AG08395 (cell line): Measurements from ENCODE around the gene USP37.
A peak's percentile ranks its signal among the peaks of the same experiment; 100 is the strongest.
"Not testable (repeated sequence)": the region's sequence is repeated elsewhere in the genome, so short reads cannot be mapped to it uniquely, and the experiment has no call there.

Experiments
- DNase-seq: peaks from one replicate; pipeline ENCODE4 v3.0.0; 2012; ENCODE audit warnings: mixed read lengths, low spot score

The USP37 gene

DNA sequence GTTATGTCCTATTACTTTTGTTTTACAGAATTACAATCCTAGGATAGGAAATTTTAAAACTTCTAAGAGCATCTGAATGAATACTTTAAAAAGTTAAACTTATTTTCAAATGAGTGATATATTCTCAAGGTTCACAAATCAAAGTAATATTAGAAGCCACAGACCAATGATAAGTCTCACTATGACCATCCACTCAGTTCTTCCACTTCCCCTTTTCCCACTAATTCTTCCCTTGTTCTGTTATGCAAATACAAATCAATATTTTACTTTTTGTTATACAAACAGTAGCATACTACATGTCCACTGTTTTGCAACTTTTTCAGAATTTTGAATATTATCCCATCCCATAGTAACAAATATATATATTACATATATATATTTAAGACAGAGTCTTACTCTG is 20.2 kb downstream of the USP37 start:
- no peak for DNase-seq

DNA sequence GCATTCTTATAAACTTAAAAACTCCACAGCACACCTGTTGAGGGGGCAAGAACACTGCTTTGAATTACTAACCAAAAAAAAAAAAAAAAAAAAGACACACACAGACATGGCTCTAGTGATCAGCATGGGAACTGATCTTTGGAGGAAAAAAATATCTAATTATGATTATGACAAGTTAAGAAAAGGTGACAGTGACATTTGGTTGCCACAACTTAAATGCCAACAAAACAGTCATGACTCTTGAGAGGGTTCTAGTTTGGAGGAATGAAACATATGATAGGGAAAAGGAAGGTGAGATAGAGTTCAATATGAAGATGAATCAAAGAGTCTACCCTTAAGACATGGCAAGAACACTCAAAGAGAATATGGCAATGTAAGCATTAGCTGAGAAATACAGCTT is 20.6 kb downstream of the USP37 start:
- no peak for DNase-seq

DNA sequence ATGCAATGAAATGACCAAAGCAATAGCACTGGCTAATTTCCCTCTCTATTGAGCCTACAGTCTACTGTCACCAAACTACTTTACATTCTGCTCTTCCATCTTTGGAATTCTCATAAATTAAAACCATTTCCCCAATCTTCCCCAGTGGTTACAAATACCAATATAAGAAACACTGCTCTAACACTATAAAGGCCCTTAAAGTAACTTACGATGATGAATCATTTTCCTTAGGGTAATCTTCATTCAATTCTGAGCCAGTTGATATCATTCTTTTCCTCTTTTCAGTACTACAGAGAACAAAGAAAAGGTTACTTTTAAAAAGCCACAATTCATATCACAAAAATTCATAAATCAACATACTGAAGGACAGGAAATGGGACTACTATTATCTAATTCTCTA is 22.1 kb downstream of the USP37 start:
- no peak for DNase-seq

DNA sequence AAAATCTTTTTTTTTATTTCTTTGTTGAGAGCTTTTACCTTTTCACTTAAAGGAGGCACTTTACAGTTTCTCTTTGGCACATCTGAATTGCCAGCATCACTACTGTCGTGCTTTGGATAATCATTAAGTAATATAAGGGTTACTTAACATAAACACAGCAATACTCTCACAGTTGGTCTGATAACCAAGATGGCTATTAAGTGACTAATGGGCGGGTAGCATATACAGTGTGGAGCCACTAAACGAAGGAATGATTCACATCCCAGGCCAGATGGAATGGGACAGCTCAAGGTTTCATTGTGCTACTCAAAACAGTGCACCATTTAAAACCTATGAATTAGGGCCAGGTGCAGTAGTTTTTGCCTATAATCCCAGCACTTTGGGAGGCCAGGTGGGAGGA is 28.1 kb downstream of the USP37 start:
- no peak for DNase-seq

DNA sequence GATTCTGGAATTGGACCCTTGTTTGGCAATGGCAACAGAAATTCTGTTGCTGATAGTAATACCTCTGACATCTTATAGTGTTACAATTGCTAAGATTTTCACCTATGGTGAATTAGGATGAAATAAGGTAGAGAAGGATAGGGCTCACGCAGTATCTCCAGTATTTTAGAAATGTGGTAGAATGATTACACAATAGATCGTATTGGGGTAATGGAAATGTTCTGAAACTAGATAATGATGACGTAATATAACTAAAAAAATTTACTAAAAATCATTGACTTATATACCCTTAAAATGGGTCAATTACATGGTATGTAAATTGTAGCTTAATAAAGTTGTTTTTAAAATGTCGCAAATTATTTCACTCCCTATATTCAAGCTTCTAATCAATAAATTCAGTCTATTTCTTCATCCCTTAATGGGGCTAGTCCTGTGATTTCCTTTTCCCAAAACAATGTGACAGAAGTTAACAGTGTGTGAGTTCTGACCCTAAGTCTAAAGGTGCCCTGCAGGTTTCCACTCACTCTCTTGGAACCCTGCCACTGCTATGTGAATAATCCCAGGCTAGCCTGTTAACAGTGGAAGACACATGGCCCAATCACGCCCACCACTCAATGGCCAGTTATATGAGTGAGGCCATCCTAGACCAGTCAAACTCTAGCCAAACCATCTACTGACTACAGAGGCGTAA is 31.2 kb downstream of the USP37 start:
- no peak for DNase-seq

DNA sequence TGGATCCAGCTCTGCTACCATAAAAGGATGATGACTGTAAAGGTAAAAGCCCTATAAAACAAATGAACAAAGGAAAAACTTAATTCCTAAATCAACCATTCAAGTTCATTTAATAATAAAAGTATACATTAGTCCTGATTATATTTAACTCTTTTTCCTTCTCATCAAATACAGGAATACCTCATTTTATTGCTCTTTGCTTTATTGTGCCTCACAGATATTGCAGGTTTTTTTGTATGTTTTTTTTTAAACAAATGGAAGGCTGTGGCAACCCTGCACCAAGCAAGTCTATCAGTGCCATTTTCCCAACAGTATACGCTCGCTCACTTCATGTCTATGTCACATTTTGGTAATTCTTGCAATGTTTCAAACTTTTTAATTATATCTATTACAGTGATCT is 38.2 kb downstream of the USP37 start:
- no peak for DNase-seq

DNA sequence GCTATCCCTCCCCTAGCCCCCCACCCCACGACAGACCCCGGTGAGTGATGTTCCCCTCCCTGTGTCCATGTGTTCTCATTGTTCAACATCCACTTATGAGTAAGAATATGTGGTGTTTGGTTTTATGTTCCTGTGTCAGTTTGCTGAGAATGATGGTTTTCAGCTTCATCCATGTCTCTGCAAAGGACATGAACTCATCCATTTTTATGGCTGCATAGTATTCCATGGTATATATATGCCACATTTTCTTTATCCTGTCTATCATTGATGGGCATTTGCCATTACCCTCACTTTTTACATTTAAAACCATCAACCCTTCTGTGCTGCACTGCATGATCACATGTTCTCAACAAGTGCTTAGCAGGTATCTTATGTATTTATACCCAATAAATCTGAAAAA is 39.7 kb downstream of the USP37 start:
- DNase-seq = not testable (repeated sequence)

DNA sequence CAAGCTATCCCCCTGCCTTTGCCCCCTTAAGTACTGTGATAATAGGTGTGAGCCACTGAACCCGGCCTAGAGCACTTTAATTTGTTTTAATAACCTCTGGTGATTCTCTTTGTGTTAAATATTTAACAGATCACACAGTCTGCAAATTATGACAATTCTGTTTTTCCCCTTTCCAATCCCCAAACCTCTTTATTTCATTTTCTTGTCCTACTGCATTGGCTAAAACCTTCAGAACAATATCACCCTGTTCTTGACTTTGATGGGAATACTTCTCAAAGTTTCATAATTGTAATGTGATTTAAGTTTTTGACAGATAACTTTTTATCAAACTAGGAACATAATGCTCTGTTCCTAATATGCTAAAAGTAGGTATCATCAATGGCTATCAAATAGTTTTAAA is 44.5 kb downstream of the USP37 start:
- no peak for DNase-seq

DNA sequence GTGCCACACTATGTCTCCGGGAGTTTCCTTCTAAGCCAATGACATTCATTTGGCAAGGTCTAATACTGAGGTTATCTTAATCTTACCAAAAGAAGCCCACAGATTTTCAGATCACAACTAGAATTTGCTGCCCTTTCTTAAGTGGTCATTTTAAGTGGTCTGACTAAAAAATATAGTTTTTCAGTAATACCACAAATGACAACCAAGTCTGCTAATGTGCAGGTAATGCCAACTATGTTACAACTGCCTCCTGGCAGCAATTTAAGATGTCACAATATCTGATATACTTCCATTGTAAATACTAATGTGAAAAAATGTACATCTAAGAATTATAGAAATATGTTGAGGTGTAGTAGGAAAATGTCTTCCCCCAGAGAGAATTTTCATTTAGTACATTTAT is 49.3 kb downstream of the USP37 start:
- no peak for DNase-seq

DNA sequence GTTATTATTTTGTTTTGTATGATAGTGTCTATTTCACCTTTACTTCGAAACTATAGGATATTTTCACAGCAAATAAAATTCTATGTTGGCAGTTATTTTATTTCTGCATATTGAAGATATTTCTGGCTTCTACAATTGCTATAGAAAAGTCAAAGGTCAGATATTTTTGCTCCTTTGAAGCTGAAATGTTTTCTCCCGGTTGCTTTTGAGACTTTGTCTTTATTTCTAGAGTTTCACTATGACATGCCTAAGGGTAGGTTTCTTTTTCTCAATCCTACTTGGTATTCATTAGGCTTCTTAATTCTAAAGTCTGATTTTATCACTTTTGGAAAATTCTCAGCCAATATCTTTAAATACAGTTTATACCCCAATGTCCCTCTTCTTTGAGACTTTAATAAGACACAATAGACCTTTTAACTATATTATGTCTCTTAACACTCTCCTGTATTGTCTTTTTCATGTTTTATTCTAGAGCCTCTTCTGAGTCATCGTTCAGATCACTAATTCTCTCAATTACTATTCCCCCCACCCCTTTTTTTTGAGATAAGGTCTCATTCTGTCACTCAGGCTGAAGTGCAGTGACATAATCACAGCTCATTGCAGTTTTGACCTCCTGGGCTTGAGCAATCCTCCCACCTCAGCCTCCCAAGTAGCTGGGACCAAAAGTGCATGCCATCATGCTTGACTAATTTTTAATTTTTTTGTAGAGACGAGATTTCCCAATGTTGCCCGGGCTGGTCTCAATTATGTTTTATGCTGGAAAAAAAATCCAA is 50.5 kb downstream of the USP37 start:
- DNase-seq = no peak

DNA sequence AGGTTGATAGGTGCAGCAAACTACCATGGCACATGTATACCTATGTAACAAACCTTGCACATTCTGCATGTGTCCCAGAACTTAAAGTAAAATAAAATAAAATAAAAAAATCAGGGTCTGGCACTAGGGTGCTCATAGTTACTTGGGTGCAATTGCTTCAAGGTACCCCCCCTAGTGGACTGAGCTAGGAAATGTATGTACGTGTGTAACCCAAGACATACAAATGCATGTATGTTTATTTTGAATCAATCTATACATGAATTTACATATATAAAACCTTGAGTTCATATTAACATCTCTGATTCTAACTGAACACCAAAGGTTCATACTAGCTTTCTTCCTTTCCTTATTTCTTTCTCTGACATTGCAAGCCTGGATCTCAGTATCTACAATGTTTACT is 51.5 kb downstream of the USP37 start:
- DNase-seq = no peak

DNA sequence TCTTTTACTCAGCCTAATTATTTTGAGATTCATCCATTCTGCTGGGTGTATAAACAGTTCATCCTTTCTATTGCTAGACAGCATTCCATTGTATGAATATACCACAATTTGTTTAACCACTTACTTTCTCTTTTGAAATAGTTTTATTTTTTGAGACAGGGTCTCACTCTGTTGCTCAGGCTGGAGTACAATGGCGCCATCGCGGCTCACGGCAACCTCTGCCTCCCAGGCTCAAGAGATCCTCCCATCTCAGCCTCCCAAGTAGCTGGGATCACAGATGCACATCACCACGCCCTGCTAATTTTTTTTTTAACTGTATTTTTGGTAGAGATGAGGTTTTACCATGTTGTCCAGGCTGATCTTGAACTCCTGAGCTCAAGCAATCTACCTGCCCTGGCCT is 54.5 kb downstream of the USP37 start:
- no peak for DNase-seq

DNA sequence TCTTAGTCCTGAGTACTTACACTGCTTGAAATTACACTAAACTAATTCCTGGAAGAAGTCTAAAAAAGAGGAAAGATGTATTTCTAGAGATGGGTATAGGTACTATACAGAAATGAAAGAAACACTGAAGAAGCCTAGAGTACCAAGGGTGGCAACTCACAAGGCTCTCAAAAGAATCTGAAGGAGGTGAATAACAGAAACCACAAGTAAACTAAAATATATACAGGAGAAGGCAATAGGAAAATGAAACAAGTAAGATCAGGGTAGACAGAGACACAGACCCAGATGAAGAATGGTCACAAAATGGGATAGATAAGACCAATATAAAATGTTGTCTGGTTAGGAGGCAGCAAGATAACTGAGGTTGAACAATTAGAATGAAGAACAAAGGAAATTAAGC is 59.9 kb downstream of the USP37 start:
- DNase-seq = no peak

DNA sequence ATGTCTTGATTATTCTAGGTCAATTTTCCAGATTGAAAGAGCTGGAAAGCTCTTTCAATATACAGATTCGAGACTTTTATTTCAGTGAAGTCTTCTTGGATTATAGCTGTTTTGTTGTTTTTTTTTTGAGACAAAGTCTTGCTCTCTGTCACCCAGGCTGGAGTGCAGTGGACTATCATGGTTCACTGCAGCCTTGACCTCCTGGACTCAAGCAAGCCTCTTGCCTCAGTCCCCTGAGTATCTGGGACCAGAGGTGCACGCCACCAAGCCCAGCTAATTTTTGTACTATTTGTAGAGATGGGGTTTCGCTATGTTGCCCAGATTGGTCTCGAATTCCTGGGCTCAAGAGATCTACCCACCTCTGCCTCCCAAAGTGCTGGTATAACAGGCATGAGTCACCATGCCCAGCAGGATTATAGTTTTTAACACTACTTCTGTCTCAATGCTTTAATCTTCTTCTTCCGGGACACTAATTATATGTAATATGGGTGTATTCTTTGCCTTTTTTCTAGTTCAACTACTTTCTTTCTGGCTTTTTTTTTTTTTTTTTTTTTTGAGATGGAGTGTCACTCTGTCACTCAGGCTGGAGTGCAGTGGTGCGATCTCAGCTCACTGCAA is 62.3 kb downstream of the USP37 start:
- DNase-seq = no peak

DNA sequence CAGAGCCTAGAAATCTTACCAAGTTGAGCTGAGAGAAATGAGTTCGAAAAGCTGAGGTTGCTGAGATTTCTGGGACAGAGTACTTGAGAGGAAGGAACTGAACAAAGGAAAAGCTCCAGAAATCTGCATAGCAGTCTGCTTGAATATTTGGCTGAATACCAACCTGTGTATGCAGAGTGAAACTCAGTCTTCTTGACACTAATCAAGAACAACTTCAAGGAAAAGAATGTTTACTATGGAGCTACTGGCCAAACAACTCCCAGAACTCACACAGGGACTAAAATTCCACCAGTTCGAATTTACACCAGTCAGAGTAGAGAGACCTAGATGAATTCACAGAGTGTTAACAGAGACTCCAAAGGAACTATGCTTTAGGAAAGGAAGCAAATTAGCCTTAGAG is 66.5 kb downstream of the USP37 start:
- DNase-seq = peak; percentile 49

DNA sequence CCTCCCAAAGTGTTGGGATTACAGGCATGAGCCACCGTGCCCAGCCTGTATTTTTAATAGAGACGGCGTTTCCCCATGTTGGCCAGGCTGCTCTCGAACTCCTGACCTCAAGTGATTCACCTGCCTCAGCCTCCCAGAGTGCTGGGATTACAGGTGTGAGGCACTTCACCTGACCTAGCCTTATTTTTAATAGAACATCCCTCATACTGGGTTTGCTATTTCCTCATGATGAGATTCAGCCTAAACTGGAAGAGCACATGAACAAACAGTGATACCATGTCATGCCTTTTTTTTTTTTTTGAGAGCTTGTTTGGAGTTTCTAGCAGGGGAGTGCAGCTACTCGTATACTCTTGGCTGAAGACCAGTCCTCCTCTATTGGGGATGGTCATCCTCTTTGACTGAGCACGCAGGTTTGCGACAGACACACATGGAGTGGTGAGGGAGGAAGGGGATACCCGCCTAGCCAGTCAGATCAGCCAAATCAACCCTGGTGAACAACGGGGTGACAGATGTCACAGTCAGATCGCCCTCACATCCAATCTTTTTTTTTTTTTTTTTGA is 67.6 kb downstream of the USP37 start:
- DNase-seq = no peak

DNA sequence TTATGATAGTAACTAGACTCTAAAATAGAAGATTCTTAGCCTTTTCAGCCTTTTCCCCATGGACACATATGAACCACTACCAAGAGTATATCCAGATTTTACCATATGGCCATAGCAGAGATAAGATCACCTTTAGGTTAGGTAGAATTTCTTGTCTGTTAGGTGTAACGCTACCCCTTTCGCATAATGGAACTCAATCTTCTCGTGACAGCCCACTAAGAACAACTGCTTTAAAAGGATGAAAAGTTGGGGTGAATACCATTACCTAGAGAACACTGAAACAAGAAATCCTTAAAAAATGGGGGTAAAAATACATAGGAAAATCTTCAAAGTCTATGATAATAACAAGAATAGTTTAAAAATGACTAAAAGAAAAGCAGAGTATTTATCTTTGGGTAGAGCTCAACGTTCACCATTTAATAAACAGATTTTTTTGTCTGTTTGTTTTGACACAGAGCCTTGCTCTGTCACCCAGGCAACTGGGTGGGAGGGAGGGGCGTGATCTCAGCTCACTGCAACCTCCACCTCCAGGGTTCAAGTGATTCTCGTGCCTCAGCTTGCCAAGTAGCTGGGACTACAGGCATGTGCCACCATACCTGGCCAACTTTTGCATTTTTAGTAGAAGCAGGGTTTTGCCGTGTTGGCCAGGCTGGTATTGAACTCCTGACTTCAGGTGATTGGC is 82.0 kb downstream of the USP37 start:
- no peak for DNase-seq

DNA sequence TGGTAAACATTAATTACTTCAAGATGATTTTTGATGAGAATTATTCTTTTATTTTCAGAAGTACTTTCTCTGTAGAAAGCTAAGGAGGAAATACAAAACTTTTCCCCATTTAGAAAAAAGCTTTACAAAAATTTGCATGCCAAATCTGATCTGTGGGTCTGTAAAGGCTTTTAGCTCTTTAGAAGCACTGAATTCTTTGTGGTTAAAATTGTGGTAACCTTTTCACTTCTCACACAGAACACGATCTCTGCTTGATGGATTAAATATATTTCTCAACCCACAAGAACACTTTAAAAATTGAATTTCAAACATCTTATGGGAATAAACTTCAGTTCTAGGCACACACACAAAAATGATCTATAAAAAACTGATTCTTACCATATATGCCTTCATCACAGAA is 85.5 kb downstream of the USP37 start:
- no peak for DNase-seq

DNA sequence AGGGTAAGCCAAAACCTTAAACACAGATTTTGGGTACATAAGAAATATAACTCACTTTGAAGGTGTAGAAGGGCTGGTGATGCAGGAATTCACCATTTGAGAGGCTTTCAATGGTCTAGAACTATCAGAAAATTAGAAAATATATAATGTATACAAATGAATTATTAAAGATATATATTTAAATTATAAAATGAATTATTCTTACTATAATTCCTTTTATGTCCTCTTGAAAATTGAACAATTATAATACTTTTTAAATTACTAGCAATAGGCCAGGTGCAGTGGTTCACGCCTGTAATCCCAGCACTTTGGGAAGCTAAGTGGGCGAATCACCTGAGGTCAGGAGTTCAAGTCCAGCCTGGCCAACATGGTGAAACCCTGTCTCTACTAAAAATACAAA is 88.6 kb downstream of the USP37 start:
- DNase-seq = no peak

DNA sequence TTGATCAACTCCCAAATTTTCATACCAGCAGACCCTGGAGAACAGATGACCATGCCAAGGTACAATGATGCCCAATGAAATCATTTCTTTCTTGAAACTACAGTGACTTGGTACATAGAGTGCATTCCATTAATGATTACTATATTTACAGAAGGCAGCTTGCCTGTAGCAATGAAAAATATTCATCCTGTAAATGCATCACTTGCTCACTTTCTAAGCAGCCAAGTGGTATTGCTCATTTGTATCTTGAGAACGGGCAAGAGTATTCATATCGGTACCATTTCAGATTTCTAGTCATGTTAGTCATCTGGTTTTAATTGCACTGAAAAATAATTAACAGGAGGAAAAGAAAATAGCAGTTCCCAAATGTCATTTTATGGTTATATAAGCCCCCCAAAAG is 89.6 kb downstream of the USP37 start:
- no peak for DNase-seq

DNA sequence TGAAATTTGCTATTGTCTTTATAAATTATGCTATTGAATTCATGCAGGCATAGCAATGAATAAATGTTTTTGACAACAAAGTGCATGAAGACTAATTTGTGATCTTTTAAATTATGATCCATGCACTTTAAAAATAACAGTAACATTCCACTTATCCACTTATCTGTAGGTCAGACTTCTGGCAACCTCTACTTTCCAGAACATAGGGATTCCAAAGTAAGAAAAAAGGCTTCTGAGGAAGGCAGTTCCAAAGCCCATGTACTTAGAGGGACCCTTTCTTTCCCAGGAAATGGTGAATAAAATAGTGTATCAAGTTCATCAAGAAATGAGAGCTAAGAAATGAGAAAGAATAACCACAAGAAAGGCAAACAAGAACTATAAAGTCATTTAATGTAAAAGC is 90.9 kb downstream of the USP37 start:
- DNase-seq = no peak

DNA sequence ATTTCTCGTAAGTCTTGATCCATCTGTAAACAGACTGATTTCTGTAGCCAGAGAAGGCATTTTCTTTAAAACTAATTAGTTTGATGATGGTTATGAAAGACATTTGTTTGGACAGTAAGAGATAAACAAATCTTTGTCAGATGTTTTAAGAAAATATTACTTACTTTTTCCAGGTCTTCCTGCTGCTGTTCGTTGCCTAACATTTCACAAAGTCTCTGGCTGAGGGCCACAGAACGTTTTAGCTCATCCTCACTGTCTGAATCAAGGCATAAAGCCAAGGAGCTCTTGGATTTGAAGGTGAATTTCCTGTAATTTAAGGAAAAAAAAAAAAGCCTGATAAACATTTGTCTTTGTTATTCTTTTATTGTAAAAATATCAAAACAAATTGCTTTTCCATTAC is 91.5 kb downstream of the USP37 start:
- DNase-seq = peak; percentile 26

DNA sequence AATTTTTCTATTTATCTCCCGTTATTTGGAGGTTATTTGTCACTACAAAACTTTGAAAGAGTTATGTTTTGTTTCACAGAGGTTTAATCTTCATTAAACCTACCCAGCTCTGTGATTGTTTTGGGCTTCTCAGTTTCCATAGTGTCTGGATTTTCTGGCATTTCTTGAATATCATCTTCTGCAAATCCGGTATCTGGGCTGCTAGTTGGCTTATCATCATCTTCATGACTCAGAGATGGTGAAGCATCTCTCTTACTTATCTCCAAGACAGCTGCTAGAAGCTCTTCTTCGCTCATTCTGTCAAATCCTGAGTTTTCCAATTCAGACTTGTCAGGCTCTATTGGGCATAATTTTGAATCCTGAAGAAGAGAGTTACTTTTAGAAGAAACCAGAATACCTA is 93.6 kb downstream of the USP37 start:
- peak; percentile 1 for DNase-seq
